DND-41 (cell line): ENCODE measurements around the gene NDUFS6.

ENCODE experiments used
- ATAC-seq: fragments of 200-7000 bp; cut with Tn5 transposase; 3 replicates; pipeline ENCODE4 v1.9.1; 2021; ENCODE audit warnings: low read depth; ENCODE audit not compliant: insufficient read depth
- DNase-seq: peaks from one replicate; pipeline ENCODE4 v3.0.0-alpha.2; 2020
- H2AFZ ChIP-seq: 2 replicates; pipeline ENCODE4 v1.6.0; 2012; ENCODE audit warnings: low read depth, low read length
- H3K27ac ChIP-seq: 2 replicates; pipeline ENCODE4 v1.5.1; 2012; ENCODE audit warnings: low read length, inconsistent platforms
- H3K27me3 ChIP-seq: fragments of 200-600 bp; sonication (generic); 2 replicates; pipeline ENCODE4 v1.6.0; 2012; ENCODE audit warnings: low read length, mild to moderate bottlenecking, inconsistent platforms; ENCODE audit not compliant: insufficient read depth, poor library complexity
- H3K36me3 ChIP-seq: 2 replicates; pipeline ENCODE4 v1.5.1; 2012; ENCODE audit warnings: low read length, inconsistent platforms; ENCODE audit not compliant: insufficient read depth
- H3K4me1 ChIP-seq: 2 replicates; pipeline ENCODE4 v1.5.1; 2012; ENCODE audit warnings: mild to moderate bottlenecking, low read length; ENCODE audit not compliant: insufficient read depth
- H3K4me2 ChIP-seq: 2 replicates; pipeline ENCODE4 v1.6.0; 2012; ENCODE audit warnings: mild to moderate bottlenecking, moderate library complexity, low read length, inconsistent platforms; ENCODE audit not compliant: insufficient read depth
- H3K4me3 ChIP-seq, 2 experiments: fragments of 200-600 bp in 1 of 2; shearing (Covaris generic) in 1 of 2; 2 replicates each; pipeline ENCODE4 v1.5.1; 2012 to 2016; ENCODE audit warnings: inconsistent platforms in 2 of 2, low read length in 2 of 2, mild to moderate bottlenecking in 2 of 2, low read depth in 1 of 2, moderate library complexity in 1 of 2
- H3K79me2 ChIP-seq: 2 replicates; pipeline ENCODE4 v1.6.0; 2012; ENCODE audit warnings: low read length, inconsistent platforms; ENCODE audit not compliant: insufficient read depth
- H3K9ac ChIP-seq: 2 replicates; pipeline ENCODE4 v1.6.0; 2012; ENCODE audit warnings: low read depth, mild to moderate bottlenecking, inconsistent platforms, low read length, moderate library complexity
- H3K9me3 ChIP-seq: 2 replicates; pipeline ENCODE4 v1.5.1; 2012; ENCODE audit warnings: low read length, moderate library complexity, mild to moderate bottlenecking, inconsistent platforms; ENCODE audit not compliant: insufficient read depth, severe bottlenecking
- H4K20me1 ChIP-seq: 2 replicates; pipeline ENCODE4 v1.6.0; 2012; ENCODE audit warnings: low read length; ENCODE audit not compliant: insufficient read depth
- CTCF ChIP-seq: IDR thresholded peaks from 2 replicates; pipeline ENCODE4 v1.5.1; 2012; ENCODE audit warnings: borderline replicate concordance, low read length, moderate library complexity, mild to moderate bottlenecking; ENCODE audit not compliant: poor library complexity, severe bottlenecking; ENCODE audit errors: extremely low read depth
- EZH2 ChIP-seq: IDR thresholded peaks from 3 replicates; pipeline ENCODE4 v1.6.1; 2012; ENCODE audit warnings: borderline replicate concordance, low read depth, mild to moderate bottlenecking, moderate library complexity, low read length, inconsistent platforms; ENCODE audit not compliant: severe bottlenecking

Gene NDUFS6

GRCh38 chr5:1779021-1779680 is 22.1 kb upstream of the NDUFS6 start:
- Histone ChIP-seq H3K36me3 (no peaks in the 10 kb centered on the region), H3K9me3 (no peaks in the 10 kb centered on the region), H4K20me1 (no peaks in the 10 kb centered on the region), H3K4me2 (no peak overlapping the region), H3K9ac (no peak overlapping the region), H2AFZ (no peak overlapping the region), H3K27ac (no peak overlapping the region), H3K4me1 (no peaks in the 10 kb centered on the region), H3K27me3 (peaks cover 8% of the 10 kb centered on the region), H3K79me2 (no peaks in the 10 kb centered on the region), H3K4me3 (no peak overlapping the region)
- no peak for TF ChIP-seq EZH2
- TF ChIP-seq CTCF = no peak
- DNase-seq = no peak
- ATAC-seq = no peak

GRCh38 chr5:1779782-1780613 is 21.2 kb upstream of the NDUFS6 start:
- H4K20me1 ChIP-seq = no peaks in the 10 kb centered on the region
- H3K79me2 ChIP-seq = no peaks in the 10 kb centered on the region
- H3K4me1 ChIP-seq = no peaks in the 10 kb centered on the region
- no peak overlapping the region for H3K4me3 ChIP-seq
- TF ChIP-seq CTCF (no peak), EZH2 (no peak)
- no peak for ATAC-seq
- no peaks in the 10 kb centered on the region for H3K9me3 ChIP-seq
- H3K4me2 ChIP-seq = no peak overlapping the region
- no peaks in the 10 kb centered on the region for H3K36me3 ChIP-seq
- peaks cover 8% of the 10 kb centered on the region for H3K27me3 ChIP-seq
- no peak for DNase-seq
- H3K27ac ChIP-seq = no peak overlapping the region
- no peak overlapping the region for H2AFZ ChIP-seq
- no peak overlapping the region for H3K9ac ChIP-seq

- no peak overlapping the region for H3K27ac ChIP-seq
- H3K4me1 ChIP-seq = no peaks in the 10 kb centered on the region
- no peak overlapping the region for H2AFZ ChIP-seq
- no peak overlapping the region for H3K4me3 ChIP-seq
- ATAC-seq (no peak), DNase-seq (no peak)
- no peak overlapping the region for H3K4me2 ChIP-seq
- no peak overlapping the region for H3K9ac ChIP-seq
- no peaks in the 10 kb centered on the region for H3K36me3 ChIP-seq
- no peaks in the 10 kb centered on the region for H3K9me3 ChIP-seq
- H3K27me3 ChIP-seq = peaks cover 8% of the 10 kb centered on the region
- TF ChIP-seq EZH2 = no peak
- TF ChIP-seq CTCF = no peak
- no peaks in the 10 kb centered on the region for H3K79me2 ChIP-seq
- H4K20me1 ChIP-seq = no peaks in the 10 kb centered on the region
Observed at GRCh38 chr5:1780614-1780930, 20.6 kb upstream of the NDUFS6 start.
